ENCODE data around the gene CIPC.

- peak; percentile 56 for TF ChIP-seq CTCF (conservative IDR thresholded peaks at IDR 0.05; ENCODE audit: low read length)
- TF ChIP-seq EZH2phosphoT487 (IDR thresholded peaks at IDR 0.05; ENCODE audit: borderline replicate concordance, low read depth, low read length): no peak
Measured at GRCh38 chr14:77124345-77125280, 26.6 kb downstream of the CIPC start.
